Measurements from ENCODE around the gene ASNSD1.
"Not testable (repeated sequence)": the region's sequence is repeated elsewhere in the genome, so short reads cannot be mapped to it uniquely, and the experiment has no call there.

Gene ASNSD1

DNA sequence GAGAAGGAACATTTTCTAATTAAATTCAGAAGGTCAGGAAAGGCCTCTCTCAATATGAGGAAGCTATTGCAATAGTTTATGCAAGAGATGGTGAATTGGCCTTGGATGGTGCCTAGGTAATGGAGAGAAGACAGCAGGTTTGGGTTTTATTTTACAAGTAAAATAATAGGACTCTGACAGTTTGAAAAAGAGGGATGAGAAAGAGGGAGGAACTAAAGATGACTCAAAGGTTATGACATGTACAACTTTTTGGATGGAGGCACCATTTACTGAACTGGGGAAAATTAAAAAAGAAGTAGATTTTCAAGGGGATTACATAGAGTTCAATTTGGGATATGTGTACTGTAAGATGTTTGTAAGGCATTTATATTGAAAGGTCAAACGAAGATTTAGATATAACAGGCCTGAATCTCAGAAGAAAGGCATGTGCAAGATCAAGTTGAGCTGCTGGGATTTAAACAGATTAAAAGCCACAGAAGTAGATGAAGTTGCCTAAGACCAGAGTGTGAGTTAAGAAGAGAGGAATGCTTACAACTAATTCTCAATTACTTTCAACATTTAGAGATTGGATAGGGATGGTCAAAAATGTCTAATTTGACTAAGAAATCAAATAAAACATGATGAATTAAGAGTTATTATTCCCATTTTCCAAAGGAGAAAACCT, 12.3 kb upstream of the ASNSD1 start:
- no peak for DNase-seq

DNA sequence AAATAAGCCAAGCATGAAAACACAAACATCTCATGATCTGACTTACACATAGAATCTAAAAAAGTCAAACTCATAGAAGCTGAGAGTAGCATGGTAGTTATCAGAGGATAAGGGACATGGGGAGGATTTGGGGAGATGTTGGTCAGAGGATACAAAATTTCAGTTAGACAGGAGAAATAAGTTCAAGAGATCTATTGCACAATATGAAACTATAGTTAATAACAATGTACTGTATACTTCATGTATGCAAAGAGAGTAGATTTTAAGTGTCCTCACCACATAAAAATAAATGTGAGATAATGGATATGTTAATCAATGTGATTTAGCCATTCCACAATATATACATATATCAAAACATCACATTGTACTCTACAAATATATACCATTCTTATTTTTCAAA, 10.0 kb upstream of the ASNSD1 start:
- DNase-seq, result no peak

DNA sequence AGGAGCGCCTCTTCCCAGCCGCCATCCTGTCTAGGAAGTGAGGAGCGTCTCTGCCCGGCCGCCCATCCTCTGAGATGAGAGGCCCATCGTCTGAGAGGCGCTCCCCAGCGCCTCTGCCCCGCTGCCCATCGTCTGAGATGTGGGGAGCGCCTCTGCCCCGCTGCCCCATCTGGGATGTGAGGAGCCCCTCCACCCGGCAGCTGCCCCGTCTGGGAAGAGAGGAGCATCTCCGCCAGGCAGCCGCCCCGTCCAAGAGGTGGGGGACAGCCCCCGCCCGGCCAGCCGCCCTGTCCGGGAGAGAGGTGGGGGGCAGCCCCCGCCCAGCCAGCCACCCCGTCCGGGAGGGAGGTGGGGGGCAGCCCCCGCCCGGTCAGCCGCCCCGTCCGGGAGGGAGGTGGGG, 7.8 kb upstream of the ASNSD1 start:
- not testable (repeated sequence) for DNase-seq

DNA sequence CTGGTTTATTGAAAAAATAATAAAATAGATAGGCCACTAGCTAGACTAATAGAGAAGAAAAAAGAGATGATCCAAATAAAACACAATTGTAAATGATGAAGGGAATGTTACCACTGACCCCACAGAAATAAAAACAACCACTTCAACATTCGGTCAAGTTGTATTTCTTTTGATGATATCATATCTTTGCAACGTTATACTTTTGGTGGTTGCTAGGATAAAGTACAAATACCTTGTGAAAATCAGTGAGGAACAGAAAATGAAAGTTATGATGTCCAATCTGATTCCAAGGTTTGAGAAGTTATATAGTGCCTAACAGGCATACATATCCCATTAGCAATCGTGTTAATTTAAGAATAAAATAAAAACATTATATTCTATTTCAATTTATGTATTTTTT, 6.6 kb upstream of the ASNSD1 start:
- DNase-seq, result no peak

DNA sequence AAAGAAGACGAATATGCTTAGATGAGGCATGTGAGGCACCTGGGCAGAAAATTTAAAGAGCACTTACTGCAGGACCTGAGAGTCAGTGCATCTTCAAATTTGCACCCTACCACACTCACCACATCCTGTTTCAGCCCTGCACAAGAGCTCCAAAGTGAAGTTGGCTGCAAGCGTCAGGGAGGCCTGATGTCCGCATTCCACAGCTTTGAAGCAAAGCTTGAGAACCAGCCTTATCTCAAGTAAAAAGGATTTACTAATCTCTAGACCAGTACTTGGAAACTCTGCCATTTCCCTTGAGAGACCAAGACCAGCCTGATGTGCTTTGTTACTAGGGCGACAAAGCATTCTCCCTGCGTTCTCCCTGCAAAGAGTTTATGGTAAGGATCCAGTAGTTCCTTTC, 3.4 kb upstream of the ASNSD1 start:
- DNase-seq, result no peak

DNA sequence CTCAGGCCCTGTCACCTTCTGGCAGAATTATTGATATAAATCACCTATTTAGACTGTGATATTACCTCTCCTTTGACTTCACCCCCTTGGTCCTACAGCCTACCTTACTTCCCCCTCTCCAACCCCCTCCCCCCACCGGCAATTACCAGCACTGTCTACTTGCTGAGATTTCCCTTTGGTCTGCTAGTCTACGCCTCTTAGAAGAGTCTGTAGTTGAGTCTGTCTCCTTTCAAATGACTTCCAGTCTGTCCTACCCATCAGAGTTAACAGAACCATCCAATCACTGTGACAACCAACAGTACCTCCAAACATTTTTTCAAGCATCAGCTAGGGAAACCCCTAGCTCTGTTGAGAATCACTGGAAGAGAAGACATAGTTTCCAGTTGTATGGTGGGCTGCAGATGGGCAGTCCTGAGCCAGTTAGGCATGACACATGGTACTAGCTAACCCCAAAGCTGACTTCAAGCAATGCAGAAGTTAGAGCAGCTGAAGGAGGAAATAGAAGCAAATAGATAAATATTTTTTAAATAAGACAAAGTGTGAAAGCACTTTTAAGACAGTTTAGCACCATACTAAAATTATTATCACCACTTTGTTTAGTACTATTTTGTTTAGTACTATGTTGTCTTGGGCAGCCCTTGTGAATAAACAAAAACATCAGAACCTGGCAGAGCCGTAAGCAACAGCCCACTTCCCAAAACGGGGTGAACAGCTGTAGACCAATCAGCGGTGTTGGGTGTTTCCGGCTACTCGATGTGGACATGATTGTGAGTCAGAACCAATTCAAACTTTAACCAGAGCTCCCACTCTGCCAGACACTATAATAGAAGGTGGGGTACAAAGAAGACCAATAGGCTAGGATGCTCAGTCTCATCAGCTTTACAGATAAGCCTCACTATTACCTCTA, 2.7 kb upstream of the ASNSD1 start:
- DNase-seq, result no peak

DNA sequence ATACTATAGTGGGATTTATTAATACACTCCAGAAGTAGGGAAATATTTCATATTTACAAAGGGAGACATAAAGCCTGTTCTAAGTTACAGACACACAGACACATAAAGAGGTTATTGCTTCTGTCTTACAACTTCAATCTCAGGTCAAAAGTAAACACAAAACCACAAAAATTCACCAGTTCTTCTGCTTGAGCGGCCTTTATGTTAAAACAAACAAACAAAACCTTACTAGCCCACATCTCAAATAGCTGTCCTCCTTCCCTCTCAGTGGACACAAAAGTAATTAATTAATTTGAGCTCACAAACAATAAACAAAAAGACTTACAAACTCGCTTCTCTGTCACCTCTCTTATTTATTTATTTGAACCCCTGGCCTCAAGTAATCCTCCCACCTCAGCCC, 1.5 kb upstream of the ASNSD1 start:
- DNase-seq, result no peak

DNA sequence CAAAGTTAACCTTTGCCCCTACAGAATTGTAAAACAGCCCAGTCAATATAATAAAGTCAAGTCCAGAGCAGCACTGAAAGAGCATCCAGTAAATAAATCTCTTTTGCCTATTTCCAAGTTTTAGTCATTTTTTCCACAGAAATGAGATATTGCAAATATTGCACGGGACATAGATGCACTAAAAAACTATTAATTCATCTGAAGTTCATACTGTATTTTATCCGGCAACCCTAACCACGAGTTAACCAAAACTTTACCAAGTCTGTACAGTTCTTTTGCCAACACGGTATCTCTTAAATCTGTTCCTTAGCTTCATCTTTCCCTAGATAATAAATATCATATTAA, 484 bp upstream of the ASNSD1 start:
- no peak for DNase-seq

DNA sequence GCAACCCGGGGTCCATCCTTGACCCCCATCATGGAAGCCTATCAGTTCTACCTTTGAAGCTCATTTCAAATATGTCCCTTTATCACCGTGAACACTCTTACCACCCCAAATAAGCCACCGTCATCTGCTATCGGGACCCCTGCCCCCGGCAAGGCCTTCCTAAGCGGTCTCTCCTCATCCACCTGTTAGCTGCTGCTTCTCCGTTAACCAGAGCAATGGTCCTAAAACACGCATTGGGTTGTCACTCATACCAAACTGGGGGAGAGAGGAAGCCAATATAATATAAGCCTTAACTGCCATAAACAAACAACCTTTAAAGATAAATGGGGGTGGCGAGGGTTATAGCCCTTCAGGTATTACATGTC, 680 bp downstream of the ASNSD1 start:
- DNase-seq, result no peak

DNA sequence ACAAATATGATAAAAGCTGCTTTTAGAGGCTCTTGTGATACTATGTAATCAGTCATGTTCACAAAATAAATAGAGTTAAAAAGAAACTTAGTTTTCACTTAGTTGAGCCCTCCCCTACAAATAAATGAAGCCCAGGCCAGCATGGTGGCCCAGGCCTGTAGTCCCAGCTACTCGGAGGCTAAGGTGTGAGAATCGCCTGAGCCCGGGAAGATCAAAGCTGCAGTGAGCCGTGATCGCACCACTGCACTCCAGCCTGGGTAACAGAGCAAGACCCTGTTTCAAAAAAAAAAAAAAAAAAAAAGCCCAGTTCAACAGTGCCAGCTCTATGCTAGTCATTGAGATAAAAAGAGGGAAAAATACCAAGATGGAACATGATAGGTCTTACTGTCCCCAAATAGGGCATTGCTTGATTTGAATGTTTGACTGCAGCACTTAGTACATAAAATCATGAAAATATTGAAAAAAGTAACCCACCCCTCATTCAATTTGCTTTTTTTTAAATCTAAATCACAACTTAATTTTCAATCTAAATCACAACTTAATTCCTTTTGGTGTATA, 1.5 kb downstream of the ASNSD1 start:
- no peak for DNase-seq

DNA sequence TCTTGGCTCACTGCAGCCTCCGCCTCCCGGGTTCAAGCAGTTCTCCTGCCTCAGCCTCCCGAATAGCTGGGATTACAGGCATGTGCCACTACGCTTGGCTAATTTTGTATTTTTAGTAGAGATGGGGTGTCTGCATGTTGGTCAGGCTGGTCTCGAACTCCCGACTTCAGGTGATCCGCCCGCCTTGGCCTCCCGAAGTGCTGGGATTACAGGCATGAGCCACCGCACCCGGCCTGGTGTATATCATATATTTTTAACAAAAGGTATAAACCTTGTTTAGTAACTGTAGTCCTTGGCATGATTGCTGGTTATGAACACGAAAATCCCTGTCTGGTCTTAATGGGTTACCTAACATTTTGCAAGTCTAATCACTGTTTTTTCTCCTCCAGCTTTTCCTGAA, 2.1 kb downstream of the ASNSD1 start:
- DNase-seq, result not testable (repeated sequence)

DNA sequence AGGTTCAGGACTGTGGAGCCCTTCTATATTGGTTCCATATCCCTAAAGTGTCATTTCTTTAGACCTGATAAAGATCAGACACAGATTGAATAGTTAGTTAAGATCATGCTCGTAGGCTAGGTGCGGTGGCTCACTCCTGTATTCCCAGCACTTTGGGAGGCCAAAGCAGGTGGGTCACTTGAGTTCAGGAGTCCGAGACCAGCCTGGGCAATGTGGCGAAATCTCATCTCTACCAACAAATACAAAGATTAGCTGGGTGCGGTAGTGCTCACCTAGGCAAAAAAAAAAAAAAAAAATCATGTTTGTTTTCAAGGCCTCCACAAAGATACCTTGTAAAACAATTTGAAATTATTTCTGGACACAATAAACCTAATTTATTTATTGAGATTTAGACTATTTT, 8.7 kb downstream of the ASNSD1 start:
- no peak for DNase-seq

DNA sequence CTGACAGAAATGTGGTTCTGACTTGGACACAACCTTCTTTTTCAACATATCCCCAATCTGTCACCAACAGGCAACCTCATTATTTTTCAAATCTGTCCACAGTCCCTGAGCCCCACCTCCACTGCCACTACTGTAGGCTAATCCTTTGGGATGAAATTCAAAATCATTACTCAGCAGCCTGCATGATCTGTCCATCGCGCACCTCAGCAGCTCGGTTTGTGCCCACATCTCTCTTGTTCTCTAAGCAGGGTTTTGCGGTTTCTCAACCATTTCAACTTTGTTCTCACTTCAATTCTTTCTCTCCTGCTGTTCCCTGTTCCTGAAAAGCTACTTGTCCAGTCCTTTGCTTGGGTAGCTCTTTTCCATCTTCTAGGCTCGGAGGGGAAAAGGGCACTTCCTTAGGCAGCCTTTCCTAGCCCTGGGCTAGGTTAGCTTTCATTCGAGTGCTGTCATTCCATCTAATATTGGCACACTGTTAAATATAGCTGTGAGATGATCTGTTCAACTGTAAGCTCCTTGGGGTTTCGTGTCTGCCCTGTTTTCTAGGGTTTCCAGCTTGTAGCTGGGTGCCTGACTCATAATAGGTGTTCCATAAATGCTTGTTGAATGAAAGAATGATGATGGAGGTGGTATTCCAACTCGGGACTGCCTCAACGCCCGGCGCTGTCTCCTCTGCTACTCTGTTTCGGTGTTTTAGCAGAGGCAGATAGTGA, 12.6 kb downstream of the ASNSD1 start:
- DNase-seq, result no peak

DNA sequence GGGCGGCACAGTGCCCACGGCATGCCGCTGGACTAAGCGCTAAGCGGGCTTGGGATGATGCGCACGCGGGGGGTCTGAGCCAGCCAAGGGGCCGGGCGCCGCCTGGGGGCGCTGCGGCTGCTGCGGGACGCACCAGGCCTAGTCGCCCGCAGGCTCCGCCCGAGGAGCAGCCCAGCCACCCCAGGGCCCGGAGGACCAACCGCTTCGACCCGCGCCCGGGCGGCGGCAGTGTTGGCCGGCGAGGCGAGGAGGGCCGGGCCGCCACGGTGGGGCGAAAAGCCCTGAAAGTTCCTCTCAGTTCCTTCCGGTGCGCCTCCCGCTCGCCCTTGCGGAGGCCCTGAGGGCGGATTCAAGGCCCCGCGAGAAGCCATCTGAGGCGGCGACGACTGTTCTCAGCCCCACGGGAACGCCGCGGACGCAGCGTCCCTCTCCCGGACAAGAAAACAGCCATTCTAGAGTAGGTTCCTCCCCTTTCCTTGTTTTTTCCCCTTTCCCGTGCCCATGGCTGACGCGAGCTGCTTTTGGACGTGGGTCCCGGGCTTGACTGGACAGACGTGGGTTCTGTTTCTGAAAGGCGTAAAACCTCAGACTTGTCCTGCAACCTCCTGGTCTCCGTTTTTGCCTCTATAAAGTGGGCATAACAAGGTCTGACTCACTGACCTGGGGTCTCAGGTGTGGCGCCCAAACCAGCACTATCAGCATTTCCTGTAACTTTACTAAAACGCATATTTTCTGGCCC, 13.3 kb downstream of the ASNSD1 start, which contains the start of gene ANKAR:
ANKAR (plus strand) TSS at position 297 of the 739 bp plus-strand sequence. CDS start 1,821 bp downstream, outside the sequence.
- DNase-seq, result peak; percentile 81

DNA sequence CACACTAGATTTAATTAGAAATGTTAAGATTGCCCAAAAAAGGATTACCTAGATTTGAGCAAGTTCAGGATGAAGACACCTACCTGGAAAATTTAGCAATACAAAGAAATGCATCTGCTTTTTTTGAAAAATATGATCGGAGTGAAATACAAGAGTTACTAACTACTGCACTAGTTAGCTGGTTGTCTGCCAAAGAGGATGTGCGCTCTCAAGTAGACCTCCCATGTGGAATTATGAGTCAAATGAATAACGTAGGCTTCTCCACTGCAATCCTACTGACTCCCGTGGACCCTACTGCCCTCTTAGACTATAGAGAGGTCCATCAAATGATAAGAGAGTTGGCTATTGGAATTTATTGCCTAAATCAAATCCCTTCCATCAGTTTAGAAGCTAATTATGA, 15.2 kb downstream of the ASNSD1 start:
- DNase-seq, result no peak

DNA sequence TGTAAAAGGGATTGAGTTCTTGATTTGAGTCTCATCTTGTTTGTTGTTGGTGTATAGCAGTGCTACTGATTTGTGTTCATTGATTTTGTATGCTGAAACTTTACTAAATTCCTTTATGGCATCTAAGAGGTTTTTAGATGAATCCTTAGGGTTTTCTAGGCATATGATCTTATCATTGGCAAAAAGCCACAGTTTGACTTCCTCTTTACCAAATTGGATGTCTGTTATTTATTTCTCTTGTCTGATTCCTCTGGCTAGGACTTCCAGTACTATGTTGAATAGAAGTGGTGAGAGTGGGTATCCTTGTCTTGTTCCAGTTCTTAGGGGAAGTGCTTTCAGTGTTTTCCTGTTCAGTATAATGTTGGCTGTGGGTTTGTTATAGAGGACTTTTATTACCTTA, 18.0 kb downstream of the ASNSD1 start:
- DNase-seq, result no peak

DNA sequence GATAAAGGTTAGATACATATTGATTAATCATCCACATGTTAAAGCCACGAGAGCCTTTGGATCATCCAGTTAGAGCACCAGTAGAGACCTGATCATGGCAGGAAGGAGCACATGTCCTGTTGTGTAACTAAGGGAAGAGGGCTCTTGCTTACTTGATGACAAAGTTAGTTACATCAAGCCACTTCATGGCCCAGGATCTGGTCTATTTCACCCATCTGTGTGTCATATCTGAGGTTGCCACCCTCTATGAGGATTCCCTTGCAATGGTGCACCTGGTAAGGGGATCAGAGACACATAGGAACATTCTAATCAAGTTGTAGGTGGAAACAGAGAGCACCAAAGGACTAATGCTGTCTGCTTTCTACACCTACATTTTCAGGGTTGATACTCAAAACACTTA, 19.9 kb downstream of the ASNSD1 start:
- no peak for DNase-seq

DNA sequence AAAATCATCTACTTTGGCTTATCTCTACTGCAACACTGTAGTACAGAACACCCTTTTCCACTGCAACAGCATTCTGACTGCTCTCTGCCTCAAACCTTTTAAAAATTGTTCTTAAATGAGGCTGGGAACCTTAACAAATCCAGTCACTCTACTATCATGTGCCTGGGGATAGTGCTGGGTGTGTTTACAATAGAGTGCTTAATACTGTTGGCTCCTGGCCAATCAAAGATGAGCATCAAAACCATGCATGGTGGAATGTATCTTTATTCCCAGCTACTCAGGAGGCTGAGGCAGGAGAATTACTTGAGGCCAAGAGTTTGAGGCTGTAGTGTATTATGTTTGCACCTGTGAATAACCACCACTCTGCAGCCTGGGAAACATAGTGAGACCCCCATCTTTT, 20.6 kb downstream of the ASNSD1 start:
- peak; percentile 14 for DNase-seq

DNA sequence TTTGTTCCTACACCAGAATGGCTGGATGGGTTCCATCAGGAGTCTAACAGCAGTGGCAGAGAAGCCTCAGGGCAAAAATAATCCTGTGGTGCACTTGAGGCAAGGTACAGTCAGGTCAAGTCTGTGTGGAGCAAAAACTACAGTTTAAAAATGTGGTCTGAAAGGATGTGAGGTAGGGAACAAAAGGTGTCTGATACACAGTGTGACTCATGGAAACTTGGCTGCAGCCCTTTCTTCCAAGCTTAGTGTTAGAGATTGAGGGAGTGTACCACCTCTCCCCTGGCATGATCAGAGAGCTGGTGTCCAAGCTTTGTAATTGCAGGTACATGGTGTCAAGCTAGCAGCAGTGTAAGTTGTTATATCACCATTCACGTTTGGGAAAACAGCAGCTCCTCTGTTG, 22.1 kb downstream of the ASNSD1 start:
- no peak for DNase-seq

DNA sequence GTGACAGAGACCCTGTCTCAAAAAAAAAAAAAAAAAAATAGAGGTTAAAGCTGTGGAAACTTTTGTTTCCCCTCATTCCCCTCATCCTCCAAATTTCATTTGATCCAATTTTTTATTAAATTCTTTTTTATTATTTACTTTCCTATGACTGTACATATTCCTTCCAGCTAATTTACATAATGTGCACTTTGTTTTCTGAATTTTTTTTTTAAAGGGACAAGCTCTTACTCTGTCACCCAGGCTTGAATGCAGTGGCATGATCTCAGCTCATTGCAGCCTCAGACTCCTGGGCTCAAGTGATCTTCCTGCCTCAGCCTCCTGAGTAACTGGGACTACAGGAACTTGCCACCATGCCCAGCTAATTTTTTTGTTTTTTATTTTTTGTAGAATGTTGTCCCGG, 23.6 kb downstream of the ASNSD1 start:
- DNase-seq, result no peak

DNA sequence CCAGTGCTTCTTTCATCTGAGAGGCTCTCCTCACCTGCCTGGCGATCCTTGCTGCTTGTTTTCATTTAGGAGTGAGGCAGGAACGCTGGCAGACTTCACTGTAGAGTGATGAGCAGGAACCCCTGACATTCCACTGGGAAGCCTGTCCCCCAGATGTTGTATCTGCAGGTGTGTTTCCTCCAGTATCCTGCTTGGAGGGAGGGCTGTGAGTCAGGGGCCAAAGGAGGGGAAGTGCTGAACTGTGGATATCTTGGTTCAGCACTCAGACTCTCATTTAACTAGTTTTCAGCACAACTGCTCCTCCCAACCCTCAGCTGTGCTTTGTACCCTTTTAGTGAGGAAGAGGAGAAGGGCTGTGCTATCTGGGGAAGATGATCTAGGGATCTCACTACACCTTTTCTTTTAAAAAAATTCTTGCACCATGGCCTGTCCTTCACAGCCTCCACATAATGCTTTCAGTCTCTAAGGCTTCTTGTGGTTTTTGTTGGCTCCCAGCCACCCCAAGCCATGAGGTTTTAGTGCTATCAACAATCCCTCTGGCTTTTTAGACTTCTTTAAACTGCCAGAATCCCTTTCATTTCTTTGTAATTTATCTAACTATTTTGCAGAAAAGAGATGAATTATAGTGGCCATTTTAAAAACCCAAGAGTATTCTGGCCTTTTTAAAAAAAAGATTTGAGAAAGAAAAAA, 24.4 kb downstream of the ASNSD1 start:
- DNase-seq, result no peak

DNA sequence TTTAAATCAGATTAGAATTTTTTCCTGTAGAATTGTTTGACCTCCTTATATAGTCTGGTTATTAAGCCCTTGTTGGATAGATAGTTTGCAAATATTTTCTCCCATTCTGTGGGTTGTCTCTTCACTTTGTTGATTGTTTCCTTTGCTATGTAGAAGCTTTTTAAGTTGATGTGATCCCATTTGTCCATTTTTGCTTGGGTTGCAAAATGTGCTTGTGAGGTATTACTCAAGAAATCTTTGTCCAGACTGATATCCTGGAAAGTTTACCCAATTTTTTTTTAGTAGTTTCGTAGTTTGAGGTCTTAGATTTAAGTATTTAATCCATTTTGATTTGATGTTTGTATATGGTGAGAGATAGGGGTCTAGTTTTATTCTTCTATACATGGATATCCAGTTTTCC, 26.5 kb downstream of the ASNSD1 start:
- DNase-seq, result not testable (repeated sequence)

All from NCI-H69 (cell line).